ENCODE results near the gene TNXB.
"Not testable (repeated sequence)": the region's sequence is repeated elsewhere in the genome, so short reads cannot be mapped to it uniquely, and the experiment has no call there.

TNXB gene

DNA sequence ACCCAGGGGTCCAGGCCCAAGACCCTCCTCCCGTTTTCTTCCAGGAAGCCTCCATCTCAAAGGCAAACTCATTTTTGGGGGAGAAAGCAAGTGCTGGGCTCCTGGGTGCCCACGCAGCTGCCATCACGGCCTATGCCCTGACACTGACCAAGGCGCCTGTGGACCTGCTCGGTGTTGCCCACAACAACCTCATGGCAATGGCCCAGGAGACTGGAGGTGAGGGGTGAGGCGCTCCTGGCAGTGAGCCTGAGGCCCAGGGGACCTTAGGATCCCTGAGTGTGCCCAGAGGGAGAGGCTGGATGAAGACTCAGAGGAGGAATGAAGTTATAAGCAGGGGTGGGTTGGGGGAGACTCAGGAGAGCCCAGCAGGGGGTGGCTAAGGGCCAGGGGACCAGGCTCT, 112.8 kb downstream of the TNXB start:
- not testable (repeated sequence) for DNase-seq (ENCODE audit: low spot score)

DNA sequence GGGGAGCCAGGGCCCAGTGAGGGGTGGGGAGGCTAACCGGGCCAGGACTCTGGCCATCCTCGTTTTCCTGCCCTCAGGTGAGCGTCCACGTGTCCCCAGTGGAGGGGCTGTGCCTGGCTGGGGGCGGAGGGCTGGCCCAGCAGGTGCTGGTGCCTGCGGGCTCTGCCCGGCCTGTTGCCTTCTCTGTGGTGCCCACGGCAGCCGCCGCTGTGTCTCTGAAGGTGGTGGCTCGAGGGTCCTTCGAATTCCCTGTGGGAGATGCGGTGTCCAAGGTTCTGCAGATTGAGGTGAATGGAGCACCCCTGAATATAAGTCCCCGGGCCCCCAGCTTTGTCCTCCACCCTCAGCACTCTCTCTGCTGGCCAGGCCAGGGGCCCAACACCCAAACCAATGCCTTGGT, 114.7 kb downstream of the TNXB start:
- not testable (repeated sequence) for DNase-seq (ENCODE audit: low spot score)

Measured in kidney capillary endothelial cell (primary cell).